Ascending aorta (tissue), 2 donors: ENCODE results near the gene NENF. TPM values are rescaled to one million over a fixed set of nuclear protein-coding genes. Genes with fewer than 3 reads are reported as not detected.

Experiments used
- DNase-seq, 2 donors: peaks; one replicate each; pipeline ENCODE4 v3.0.0-alpha.2; 2019; ENCODE audit warnings: low spot score in 2 of 2
- H3K27ac ChIP-seq, 2 donors: fragments of 200-600 bp; sonication (generic); one replicate each; pipeline ENCODE4 v1.5.1; 2016 to 2017; ENCODE audit warnings: mild to moderate bottlenecking in 1 of 2
- H3K27me3 ChIP-seq: fragments of 200-600 bp; sonication (generic); one replicate; pipeline ENCODE4 v1.5.1; 2017
- H3K36me3 ChIP-seq, 2 donors: fragments of 200-600 bp; sonication (generic); one replicate each; pipeline ENCODE4 v1.5.1; 2016
- H3K4me1 ChIP-seq, 2 donors: fragments of 200-600 bp; sonication (generic); one replicate each; pipeline ENCODE4 v1.5.1; 2016 to 2017; ENCODE audit warnings: mild to moderate bottlenecking in 1 of 2
- H3K4me3 ChIP-seq, 2 donors: fragments of 200-600 bp; sonication (generic); one replicate each; pipeline ENCODE4 v1.5.1; 2016 to 2017; ENCODE audit warnings: mild to moderate bottlenecking in 1 of 2
- H3K9me3 ChIP-seq, 2 donors: fragments of 200-600 bp; sonication (generic); one replicate each; pipeline ENCODE4 v1.5.1; 2016
- CTCF ChIP-seq, 3 experiments: fragments of 200-600 bp in 2 of 3; fragments of 450-650 bp in 1 of 3; sonication (generic) in 2 of 3; IDR thresholded peaks; one replicate each; pipeline ENCODE4 v1.5.1; 2016 to 2019; ENCODE audit warnings: antibody characterized with exemption in 3 of 3, mild to moderate bottlenecking in 1 of 3, moderate library complexity in 1 of 3
- intact Hi-C: fragments of 100-400 bp; cut with DNase I; formaldehyde crosslinking; loops from one replicate; pipeline ENCODE4 v1.15.1; 2023
- total RNA-seq: library from RNA; depleted of rRNA; stranded (reverse); fragments of >200 nt; gene quantifications from one replicate; pipeline ENCODE4 v1.1.0, GENCODE V29; 2016

The NENF gene
- total RNA-seq, 1 donor from 2014 or later, result 186 TPM

- no peak for DNase-seq
- Histone ChIP-seq H3K27ac (no peak overlapping the region), H3K36me3 (no peaks in the 10 kb centered on the region), H3K27me3 (no peaks in the 10 kb centered on the region), H3K4me1 (no peaks in the 10 kb centered on the region), H3K4me3 (no peak overlapping the region), H3K9me3 (no peaks in the 10 kb centered on the region)
- intact Hi-C loops, result no loop called here
- TF ChIP-seq CTCF (IDR thresholded peaks at IDR 0.05), result no peak
Measured at GRCh38 chr1:212461916-212462660, 29.4 kb downstream of the NENF start.

GRCh38 chr1:212463565-212464285 is 31.0 kb downstream of the NENF start:
- TF ChIP-seq CTCF (IDR thresholded peaks at IDR 0.05), result no peak
- Histone ChIP-seq H3K27ac (no peak overlapping the region), H3K9me3 (no peaks in the 10 kb centered on the region), H3K27me3 (no peaks in the 10 kb centered on the region), H3K36me3 (no peaks in the 10 kb centered on the region), H3K4me1 (no peaks in the 10 kb centered on the region), H3K4me3 (no peak overlapping the region)
- intact Hi-C loops, result no loop called here
- no peak for DNase-seq

GRCh38 chr1:212465311-212465710 is 32.6 kb downstream of the NENF start:
- Histone ChIP-seq H3K4me3 (no peak overlapping the region), H3K27me3 (no peaks in the 10 kb centered on the region), H3K4me1 (peaks cover under 1 to 6% of the 10 kb centered on the region in 2 donors), H3K27ac (no peak overlapping the region), H3K36me3 (no peaks in the 10 kb centered on the region), H3K9me3 (no peaks in the 10 kb centered on the region)
- intact Hi-C loops, result no loop called here
- DNase-seq, result no peak
- TF ChIP-seq CTCF (IDR thresholded peaks at IDR 0.05), result no peak

- Histone ChIP-seq H3K27me3 (no peaks in the 10 kb centered on the region), H3K4me3 (no peak overlapping the region), H3K4me1 (peaks cover 4 to 10% of the 10 kb centered on the region in 2 donors), H3K36me3 (no peaks in the 10 kb centered on the region), H3K9me3 (no peaks in the 10 kb centered on the region), H3K27ac (no peak overlapping the region)
- TF ChIP-seq CTCF (IDR thresholded peaks at IDR 0.05), result no peak
- intact Hi-C loops, result no loop called here
- DNase-seq, result no peak
Measured at GRCh38 chr1:212466437-212466836, 33.7 kb downstream of the NENF start.

- no peak for DNase-seq
- no peaks in the 10 kb centered on the region for H3K9me3 ChIP-seq
- H3K4me1 ChIP-seq, result peaks cover 4 to 10% of the 10 kb centered on the region in 2 donors
- no peaks in the 10 kb centered on the region for H3K27me3 ChIP-seq
- intact Hi-C loops, result no loop called here
- no peak overlapping the region for H3K27ac ChIP-seq
- no peaks in the 10 kb centered on the region for H3K36me3 ChIP-seq
- no peak overlapping the region for H3K4me3 ChIP-seq
- TF ChIP-seq CTCF (IDR thresholded peaks at IDR 0.05), result no peak
Measured at GRCh38 chr1:212466898-212467650, 34.4 kb downstream of the NENF start.
